Hippocampal formation (tissue), 2 donors: ENCODE results near the gene ZDHHC11B.
"Not testable (repeated sequence)": the region's sequence is repeated elsewhere in the genome, so short reads cannot be mapped to it uniquely, and the experiment has no call there.

Source experiments
- DNase-seq, 2 donors: peaks; one replicate each; lab custom pipeline; 2025; lab: John Stamatoyannopoulos, UW

ZDHHC11B gene

GRCh38 chr5:784428-785177 is at the start of gene ZDHHC11B:
TSS of gene ZDHHC11B (minus strand) at chr5:784729. CDS start at chr5:766919, 17,810 bp downstream.
- DNase-seq = peak; percentile 74 to 89

GRCh38 chr5:834013-834412 is 49.5 kb upstream of the ZDHHC11B start:
- not testable (repeated sequence) for DNase-seq

- DNase-seq = not testable (repeated sequence)
These were observed 43.7 kb upstream of the ZDHHC11B start for GRCh38 chr5:828194-828593.

- not testable (repeated sequence) for DNase-seq
These were observed 41.0 kb upstream of the ZDHHC11B start for GRCh38 chr5:825544-825943.

- no peak for DNase-seq
These were observed 37.0 kb upstream of the ZDHHC11B start for GRCh38 chr5:821504-821903.

DNA sequence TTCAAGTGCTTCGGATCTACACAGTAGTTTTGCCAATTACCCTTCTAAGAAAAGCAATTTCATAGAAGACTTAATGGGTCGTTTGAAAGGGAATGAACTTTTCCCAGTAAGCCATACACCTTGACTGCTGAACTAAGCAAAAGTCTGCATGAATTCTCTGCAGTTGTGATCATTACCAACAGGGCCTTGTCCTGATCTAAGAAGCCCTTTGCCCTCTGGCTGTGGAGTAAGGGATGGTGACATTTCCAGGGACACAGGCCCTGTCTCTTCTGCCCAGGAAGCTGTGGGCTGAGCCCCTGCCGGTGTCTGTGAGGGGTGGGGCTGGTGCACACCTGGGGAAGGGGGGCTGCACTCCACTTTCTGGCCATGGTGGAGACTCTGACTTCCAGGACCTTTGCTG is 35.7 kb upstream of the ZDHHC11B start:
- DNase-seq = no peak

DNA sequence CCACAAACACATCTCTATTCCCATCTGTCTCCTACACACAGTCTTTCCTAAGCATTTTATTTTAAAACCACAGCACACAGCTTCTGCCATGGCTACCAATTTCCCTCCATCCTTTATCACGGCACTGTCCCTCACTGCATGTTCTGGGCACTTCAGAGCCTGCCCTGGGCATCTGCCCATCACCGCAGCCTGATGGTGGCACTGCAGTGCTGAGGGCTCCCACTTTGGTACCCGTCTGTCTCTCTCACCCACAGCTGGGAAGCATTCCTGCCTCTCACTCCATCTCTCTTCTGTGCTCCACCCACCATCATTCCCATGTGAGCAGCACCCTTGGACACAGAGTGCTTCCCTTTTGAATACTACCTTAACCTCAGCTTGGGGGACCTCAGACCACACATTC is 34.5 kb upstream of the ZDHHC11B start:
- no peak for DNase-seq

DNA sequence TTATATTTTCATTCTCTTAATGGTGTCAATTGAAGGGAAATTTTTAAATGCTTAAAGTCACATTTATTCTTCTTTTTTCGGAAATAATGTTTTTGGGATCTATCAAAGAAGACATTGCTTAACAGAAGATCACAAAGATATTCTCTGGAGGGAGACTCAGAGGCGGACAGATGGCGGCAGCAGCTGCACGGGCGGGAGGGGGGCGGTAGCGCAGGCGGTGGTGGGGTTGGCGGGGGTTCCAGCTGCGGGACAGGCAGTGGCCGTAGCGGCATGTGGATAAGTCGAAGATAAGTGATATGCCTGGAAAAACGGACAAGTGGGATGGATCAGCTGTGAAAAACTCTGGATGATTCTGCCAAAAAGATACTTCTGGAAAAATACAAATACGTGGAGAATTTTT is 31.6 kb upstream of the ZDHHC11B start:
- no peak for DNase-seq

- DNase-seq = no peak
These were observed 30.9 kb upstream of the ZDHHC11B start for GRCh38 chr5:815449-815848.

GRCh38 chr5:813575-813974 is 29.0 kb upstream of the ZDHHC11B start:
- not testable (repeated sequence) for DNase-seq

GRCh38 chr5:811384-811783 is 26.9 kb upstream of the ZDHHC11B start:
- not testable (repeated sequence) for DNase-seq

DNA sequence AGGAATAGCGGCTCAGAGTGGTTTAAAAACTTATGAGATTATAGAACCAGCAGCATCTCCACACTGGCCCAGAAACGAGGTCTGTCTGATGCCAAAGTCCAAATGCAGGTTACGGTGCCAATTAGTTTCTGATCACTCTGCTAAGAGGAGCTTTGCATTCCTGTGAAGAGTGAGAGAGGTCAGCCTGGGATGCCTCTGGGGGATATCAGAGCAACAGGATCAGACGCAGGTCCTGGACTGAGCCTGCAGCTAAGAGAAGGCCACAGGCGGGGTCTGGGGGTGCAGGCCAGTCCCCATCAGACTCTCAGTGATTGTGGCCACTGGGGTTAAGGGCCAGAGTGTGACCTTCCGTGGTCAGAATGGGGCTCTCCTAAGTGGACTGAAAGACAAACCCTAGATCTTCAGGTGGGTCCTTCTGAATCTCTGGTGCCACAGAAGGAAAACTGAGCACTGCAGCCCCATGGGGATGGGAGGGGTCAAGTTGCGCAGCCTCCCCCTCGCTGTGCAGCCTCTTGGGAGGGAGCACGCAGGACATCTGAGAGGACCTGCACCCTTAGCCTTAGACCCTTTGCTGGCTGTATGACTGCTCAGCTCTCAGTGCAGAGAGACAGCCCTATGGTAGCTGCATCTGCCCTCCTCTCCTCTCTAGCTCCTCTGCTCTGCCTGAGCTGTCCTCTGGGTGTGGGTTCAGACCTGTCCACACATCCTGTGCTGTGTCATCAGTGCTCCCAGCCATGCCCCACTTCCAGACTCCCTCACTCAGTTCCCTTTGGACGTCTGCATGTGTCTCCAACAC is 23.4 kb upstream of the ZDHHC11B start:
- DNase-seq = not testable (repeated sequence)

DNA sequence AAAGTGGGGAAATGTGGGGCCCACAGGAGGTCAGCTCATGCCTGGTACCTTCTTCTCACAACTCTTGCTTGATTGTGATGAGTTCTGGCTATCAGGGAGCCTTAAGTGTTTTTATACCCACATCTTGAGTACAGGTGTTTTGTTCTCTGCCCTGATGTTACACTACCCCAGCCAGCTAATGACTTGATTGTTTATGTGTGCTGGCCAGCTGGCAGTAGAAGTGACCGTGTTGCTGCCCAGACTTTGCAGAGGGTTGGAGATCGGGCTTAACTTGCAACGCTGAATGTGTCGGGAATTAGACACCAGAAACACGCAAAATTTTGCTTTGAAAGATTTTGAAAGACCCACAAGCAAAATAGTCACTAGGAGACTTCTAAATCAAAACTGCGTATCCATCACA is 16.9 kb upstream of the ZDHHC11B start:
- no peak for DNase-seq

GRCh38 chr5:801055-801454 is 16.5 kb upstream of the ZDHHC11B start:
- not testable (repeated sequence) for DNase-seq

DNA sequence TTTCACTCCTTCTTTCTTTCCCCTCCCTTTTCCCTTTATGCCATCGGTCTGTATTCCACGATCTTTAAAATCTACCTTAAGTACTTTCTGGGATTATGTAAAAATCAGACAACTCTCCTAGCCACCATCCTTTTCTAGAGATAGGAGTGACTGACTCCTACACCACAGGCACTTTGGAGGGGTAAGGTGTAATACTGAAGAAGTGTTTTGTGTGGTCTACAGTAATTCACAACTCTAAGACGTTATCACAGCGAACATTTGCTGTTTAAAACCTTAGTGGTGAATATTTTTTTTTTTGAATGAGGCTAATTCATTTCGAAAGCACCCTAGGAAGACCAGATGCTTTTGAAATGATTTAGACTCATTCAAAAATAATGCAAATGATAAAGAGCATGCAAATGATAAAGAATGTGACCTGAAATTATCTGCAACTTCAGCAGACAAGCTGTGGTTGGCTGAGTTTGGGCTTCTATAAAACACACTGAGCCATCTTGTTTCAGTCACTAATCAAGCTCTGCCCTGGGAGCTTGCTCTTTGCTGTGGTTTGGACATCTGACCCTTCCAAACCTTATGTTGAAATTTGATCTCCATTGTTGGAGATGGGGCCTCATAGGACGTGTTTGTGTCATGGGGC is 14.1 kb upstream of the ZDHHC11B start:
- DNase-seq = not testable (repeated sequence)

DNA sequence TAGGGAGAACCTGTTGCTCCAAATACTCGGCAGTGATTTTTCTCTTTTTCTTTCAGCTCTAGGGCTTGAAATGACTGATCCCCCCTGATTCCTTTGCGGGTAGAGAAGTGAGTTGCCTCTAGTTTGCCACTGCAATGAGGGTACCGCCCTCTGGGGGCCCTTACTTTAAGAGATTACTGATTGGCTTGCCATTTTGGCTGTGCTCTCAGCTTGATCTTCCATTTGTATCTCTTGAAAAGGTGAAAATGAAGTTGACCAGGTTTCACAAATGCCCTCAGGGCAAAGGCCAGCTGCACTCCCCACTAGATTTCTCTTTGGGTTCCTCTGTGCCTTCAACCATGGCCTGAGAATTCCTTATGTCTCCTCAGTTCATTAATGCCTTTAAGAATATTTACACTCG is 13.5 kb upstream of the ZDHHC11B start:
- DNase-seq = not testable (repeated sequence)

DNA sequence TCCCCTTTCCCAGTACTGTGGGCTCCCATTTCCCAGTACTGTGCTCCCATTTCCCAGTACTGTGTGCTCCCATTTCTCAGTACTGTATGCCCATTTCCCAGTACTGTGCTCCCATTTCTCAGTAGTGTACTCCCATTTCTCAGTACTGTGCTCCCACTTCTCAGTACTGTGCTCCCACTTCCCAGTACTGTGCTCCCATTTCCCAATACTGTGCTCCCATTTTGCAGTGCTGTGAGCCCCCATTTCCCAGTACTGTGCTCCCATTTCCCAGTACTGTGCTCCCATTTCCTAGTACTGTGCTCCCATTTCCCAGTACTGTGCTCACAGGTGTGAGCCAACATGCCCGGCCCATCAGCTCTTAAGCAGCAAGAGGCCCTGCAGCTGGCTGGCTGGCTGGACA is 11.3 kb upstream of the ZDHHC11B start:
- DNase-seq = not testable (repeated sequence)

- DNase-seq = not testable (repeated sequence)
These were observed 10.4 kb upstream of the ZDHHC11B start for GRCh38 chr5:794948-795347.

DNA sequence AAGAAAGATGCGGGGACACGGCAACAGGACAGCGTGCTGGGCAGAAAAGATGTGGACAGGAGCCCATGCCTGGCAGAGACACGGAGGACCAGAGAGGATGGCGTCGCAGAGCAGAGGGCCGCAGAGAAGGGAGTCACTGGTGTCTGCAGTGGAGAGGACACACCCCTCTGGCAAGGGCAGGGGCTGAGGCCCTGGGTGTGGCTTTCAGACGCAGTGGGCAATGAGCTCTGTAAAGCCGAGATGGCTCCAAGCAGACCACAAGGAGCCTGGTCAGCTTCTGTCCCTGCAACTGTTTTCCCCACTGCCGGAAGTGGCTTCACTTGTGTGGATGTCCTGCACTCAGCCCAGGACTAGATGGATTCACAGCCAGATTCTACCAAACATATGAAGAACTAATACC is 4.2 kb upstream of the ZDHHC11B start:
- DNase-seq = not testable (repeated sequence)

- DNase-seq = not testable (repeated sequence)
These were observed 3.3 kb upstream of the ZDHHC11B start for GRCh38 chr5:787857-788233.

DNA sequence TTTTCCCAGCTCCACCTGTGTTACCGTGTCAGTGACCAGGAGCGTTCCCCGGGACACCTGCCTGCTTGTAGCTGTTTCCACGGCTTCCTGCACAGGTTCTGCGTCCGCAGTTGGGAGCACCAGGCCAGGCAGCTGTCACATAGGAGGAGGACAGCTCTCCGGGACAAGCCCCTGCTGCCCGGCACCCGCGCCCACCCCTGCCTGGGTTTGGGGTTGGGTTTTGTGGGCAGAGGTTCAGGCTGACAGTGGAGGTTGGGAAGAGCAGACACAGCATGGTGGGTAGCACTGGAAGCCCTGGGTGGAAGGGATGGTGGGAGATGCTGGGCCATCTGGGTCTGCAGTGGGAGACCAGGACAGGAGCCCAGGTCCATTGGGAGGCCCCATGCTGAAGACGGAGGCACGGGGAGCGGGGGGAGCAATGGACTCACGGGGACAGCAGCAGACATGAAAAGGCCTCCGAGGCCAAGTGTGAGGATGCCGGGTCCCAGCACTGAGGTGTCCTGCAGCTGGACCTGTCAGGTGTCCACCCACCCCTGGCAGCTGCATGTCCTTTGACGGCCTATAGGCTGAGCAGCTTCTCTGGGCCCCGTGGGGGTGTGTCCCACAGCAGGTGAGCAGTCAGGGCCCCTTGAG is 2.8 kb upstream of the ZDHHC11B start:
- not testable (repeated sequence) for DNase-seq

DNA sequence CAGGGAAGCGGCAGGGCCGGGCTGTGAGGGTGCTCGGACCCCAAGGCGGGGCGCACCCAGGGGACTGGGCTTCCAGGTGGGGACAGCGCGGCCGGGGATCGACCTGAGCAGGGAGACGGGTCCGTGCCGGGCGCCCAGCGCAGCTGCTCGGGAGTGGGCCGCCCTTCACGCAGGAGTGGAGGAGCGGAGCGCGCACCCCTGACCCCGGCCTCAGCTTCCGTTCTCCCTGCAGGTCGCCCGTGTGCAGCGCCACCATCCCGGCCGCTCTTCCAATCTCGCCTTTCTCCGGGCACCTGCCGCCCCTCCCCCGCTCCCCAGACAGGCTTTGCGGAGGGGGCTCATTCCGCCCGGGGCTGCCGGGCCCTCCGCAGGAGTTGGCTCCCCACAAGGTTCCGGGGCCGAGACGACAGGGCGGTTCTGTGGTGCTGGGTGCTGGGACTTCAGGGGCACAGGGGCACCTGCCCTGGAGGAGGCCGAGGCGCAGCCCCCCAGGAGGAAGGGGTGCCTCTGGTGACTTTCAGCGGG is 714 bp upstream of the ZDHHC11B start:
- DNase-seq = not testable (repeated sequence)
